ENCODE results near the gene CCDC134. TPM values are rescaled to one million over a fixed set of nuclear protein-coding genes. Genes with fewer than 3 reads are reported as not detected.

The CCDC134 gene
- total and polyA plus RNA-seq, 2 of the 8 experiments (the other 6 are each of a cell fraction or from before 2014, with no cell fraction given): 7.7 to 20.0 TPM

GRCh38 chr22:41831383-41831782, 30.9 kb downstream of the CCDC134 start (continued):
- no peak for TF ChIP-seq RAD21 (IDR thresholded peaks at IDR 0.05 in 1 of 2, conservative IDR thresholded peaks at IDR 0.05 in 1 of 2; ENCODE audit: low read depth in 2 of 2, low read length in 2 of 2)

Measured in H1 (cell line).